ENCODE measurements around the gene GABARAP.

GRCh38 chr17:7266784-7267183 lies 24.5 kb upstream of the GABARAP start:
- TF ChIP-seq POLR2A (IDR thresholded peaks at IDR 0.05; ENCODE audit: low read length) (no peak), GATA1 (IDR thresholded peaks at IDR 0.05; ENCODE audit: low read depth, low read length) (no peak)

All from erythroblast (primary cell).